NCI-H1105 treated with DMSO at 0.1 percent for 48 hours (cell line): Measurements from ENCODE around the gene VENTX.

Experiments
- DNase-seq: peaks from one replicate; lab custom pipeline; 2025; lab: John Stamatoyannopoulos, UW

VENTX gene

GRCh38 chr10:133236401-133237240 lies 1.0 kb upstream of the VENTX start:
- no peak for DNase-seq

GRCh38 chr10:133237241-133237587 lies 441 bp upstream of the VENTX start:
- no peak for DNase-seq

- DNase-seq = no peak
Observed at GRCh38 chr10:133238466-133238804, 780 bp downstream of the VENTX start.

- DNase-seq = no peak
Observed at GRCh38 chr10:133239990-133240389, 2.3 kb downstream of the VENTX start.

GRCh38 chr10:133241501-133242205 lies 4.0 kb downstream of the VENTX start:
- no peak for DNase-seq

GRCh38 chr10:133242611-133243356 lies 5.1 kb downstream of the VENTX start:
- no peak for DNase-seq

- no peak for DNase-seq
Observed at GRCh38 chr10:133243593-133243992, 5.9 kb downstream of the VENTX start.

GRCh38 chr10:133245439-133246235 lies 8.0 kb downstream of the VENTX start:
- no peak for DNase-seq

- DNase-seq = no peak
Observed at GRCh38 chr10:133246236-133246626, 8.6 kb downstream of the VENTX start.

GRCh38 chr10:133247681-133248333 lies 10.2 kb downstream of the VENTX start:
- DNase-seq = no peak

- no peak for DNase-seq
Observed at GRCh38 chr10:133248334-133248715, 10.7 kb downstream of the VENTX start.

GRCh38 chr10:133249094-133249780 lies 11.6 kb downstream of the VENTX start:
- DNase-seq = no peak

GRCh38 chr10:133249975-133250754 lies 12.5 kb downstream of the VENTX start:
- no peak for DNase-seq

GRCh38 chr10:133251388-133252222 lies 13.9 kb downstream of the VENTX start:
- no peak for DNase-seq

GRCh38 chr10:133252223-133252552 lies 14.5 kb downstream of the VENTX start:
- no peak for DNase-seq

- DNase-seq = no peak
Observed at GRCh38 chr10:133253361-133253955, 15.8 kb downstream of the VENTX start.

- no peak for DNase-seq
Observed at GRCh38 chr10:133254421-133255120, 16.9 kb downstream of the VENTX start.

- DNase-seq = no peak
Observed at GRCh38 chr10:133255323-133255722, 17.7 kb downstream of the VENTX start.
